Bladder microvascular endothelial cell (primary cell): ENCODE measurements around the gene CNBP. TPM values are rescaled to one million over a fixed set of nuclear protein-coding genes. Genes with fewer than 3 reads are reported as not detected.

Source experiments
- total RNA-seq: library from RNA; depleted of rRNA; stranded (reverse); fragments of >200 nt; gene quantifications from 2 replicates; pipeline ENCODE4 v1.2.3, GENCODE V29; 2014

Gene CNBP
- 141 and 234 TPM in 2 replicates for total RNA-seq

DNA sequence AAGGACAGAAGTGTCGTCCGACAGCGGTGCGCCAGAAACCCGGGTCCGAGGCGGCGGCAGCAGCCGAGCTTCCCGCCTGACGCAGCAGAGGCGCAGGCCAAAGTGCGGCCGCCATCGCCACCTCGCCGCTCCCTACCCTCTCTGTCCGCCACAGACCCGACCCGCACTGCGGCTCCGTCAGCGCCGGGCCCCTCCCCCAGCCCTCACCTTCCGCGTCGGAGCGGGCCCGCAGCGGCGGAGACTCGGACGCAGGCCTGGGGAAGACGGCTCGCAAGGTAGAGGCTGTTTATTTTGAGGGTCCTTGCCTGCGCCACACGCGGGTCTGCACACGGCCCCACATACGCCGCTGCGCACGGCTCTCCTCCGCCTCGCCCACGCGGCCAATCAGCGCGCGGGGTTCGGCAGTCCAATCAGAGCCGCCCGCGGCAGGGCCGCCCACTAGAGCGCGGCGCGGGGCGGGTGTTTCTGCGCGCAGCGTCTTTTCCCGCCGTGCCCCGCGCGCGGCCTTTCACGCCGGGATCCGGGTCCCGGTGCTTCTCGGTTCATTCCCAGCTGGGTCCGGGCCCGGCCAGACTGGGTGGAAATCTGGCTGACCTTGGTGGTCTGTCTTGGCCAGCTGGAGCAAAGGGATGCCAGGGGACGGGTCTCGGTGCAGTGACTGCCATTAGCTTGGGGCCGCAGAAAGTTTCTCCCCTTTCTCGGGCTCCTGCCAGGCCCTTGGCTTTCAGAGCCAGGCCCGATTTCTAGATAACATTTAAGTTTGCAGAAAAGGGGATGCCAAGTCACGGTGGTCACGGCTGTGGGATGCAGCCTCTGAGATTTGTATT is at the start of gene CNBP:
CNBP (minus strand) TSS at position 328 of the 827 bp plus-strand sequence. CDS start 12,139 bp downstream, outside the sequence.

DNA sequence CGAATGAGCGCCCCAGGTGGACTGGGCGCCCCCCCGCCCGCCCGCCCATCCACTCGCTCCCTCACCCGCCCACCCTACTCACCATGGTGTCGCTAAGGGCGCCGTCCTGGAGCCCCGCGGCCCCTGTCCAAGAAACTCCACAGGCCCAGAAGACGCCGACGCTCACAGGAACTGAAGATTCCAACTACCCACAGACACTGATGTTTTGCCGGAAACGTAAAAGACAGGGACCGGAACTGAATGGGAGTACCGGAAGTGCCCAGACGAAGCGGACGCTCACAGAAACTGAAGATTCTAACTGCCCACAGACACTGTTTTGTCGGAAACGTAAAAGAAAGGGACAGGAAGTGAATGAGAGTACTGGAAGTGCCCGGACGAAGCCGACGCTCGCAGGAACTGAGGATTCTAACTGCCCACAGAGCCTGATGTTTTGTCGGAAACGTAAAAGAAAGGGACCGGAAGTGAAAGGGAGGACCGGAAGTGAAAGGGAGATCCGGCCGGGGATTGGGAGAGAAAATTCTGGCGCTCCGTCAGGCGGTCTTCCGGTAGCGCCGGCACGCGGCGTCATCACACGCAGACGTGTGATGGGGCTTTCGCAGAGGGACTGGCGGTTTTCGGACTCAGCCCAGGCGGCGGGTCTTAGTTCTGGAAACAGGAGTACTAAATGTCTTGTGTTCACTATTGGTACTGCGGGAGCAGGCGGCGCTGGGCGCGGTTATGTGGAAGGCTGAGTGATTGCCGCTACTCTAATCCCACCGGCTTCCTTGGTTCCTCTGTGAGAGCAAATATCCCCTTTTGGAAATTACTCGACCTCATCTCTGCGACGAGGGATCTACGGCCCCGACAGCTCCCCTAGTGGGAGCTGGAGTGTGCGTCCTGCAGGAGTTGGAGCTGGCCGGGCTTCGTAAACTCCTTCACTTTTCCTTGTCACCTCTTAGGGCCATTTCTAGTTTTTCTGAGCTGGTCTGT is 22.5 kb downstream of the CNBP start, which contains the start of gene ISY1:
ISY1 (minus strand) TSS at position 173 of the 969 bp plus-strand sequence; CDS start at position 85, 88 bp downstream.

DNA sequence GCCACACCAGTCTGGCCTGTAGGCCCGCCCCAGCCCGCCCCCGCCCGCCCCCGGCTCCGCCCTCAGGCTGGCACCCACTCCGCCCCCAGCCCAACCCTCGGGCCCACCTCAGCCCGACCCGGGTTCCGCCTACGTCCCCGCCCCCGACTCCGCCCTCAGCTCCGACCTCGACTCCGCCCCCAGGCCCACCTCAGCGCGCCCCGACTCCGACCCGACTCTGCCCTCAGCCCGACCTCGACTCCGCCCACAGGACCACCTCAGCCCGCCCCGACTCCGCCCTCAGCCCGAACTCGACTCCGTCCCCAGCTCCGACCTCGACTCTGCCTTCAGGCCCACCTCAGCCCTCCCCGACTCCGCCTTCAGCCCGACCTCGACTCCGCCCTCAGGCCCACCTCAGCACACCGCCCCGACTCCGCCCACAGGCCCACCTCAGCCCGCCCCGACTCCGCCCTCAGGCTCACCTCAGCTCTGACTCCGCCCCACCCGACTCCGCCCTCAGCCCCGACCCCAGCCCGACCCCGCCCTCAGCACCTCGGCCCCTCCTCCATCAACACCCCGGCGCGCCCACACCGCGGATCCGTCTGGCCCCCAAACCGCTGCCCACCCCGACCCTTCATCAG is 61.8 kb downstream of the CNBP start, which contains the start of gene RAB43:
RAB43 (minus strand) TSS at position 13 of the 620 bp plus-strand sequence. CDS start 315 bp downstream, outside the sequence.

Other genes with a start within 250 kb of the CNBP start
- 0.16 and 0.69 TPM in 2 replicates for gene CFAP92, start 189.8 kb downstream of the CNBP start, total RNA-seq
- 1.5 and 3.3 TPM in 2 replicates for gene EFCC1, start 182.6 kb downstream of the CNBP start, total RNA-seq
- not detected in 2 replicates for gene GP9, start 123.1 kb downstream of the CNBP start, total RNA-seq
- gene RAB43, start 62.1 kb downstream of the CNBP start, total RNA-seq: 23.5 and 59.1 TPM in 2 replicates
- 28.7 and 34.7 TPM in 2 replicates for gene ISY1, start 22.8 kb downstream of the CNBP start, total RNA-seq
- 197 and 374 TPM in 2 replicates for gene COPG1, start 65.7 kb upstream of the CNBP start, total RNA-seq
- 25.4 and 30.0 TPM in 2 replicates for gene HMCES, start 95.0 kb upstream of the CNBP start, total RNA-seq
- 0.06 TPM in 1 of 2 replicates, not detected in the other for gene EFCAB12, start 244.7 kb upstream of the CNBP start, total RNA-seq